GM06990 (cell line): ENCODE data around the gene RTN4R.

Experiments
- DNase-seq: peaks from one replicate; pipeline ENCODE4 v3.0.0-alpha.2; 2011; ENCODE audit not compliant: insufficient read length; ENCODE audit errors: extremely low read depth
- H3K27me3 ChIP-seq: replicated peaks from 2 replicates; pipeline ENCODE4 v1.6.0; 2011; ENCODE audit warnings: low read length; ENCODE audit not compliant: control insufficient read depth, insufficient read depth
- H3K36me3 ChIP-seq: 2 replicates; pipeline ENCODE4 v1.5.1; 2011; ENCODE audit warnings: low read length; ENCODE audit not compliant: control insufficient read depth, insufficient read depth
- H3K4me3 ChIP-seq: replicated peaks from 2 replicates; pipeline ENCODE4 v1.5.1; 2011; ENCODE audit warnings: low read depth, mild to moderate bottlenecking, control low read depth, low read length
- TF ChIP-seq, protein P1 (sequence below): IDR thresholded peaks from 2 replicates; pipeline ENCODE4 v1.5.1; 2011; ENCODE audit warnings: low read length, control low read depth, mild to moderate bottlenecking, inconsistent platforms; ENCODE audit not compliant: insufficient read depth, poor library complexity, severe bottlenecking

Gene RTN4R

DNA sequence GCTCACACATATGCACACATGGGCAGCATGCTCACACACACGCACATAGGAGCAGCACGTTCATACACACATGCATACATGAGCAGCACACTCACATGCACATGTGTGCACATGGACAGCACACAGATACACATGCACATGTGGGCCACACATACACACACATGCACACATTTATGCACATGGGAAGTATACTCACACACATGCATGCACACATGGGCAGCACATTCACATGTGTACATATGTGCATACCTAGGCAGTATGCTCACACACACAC, 42.5 kb downstream of the RTN4R start:
- H3K4me3 ChIP-seq, result no peak overlapping the region
- no peaks in the 10 kb centered on the region for H3K36me3 ChIP-seq
- TF ChIP-seq, protein P1, sequence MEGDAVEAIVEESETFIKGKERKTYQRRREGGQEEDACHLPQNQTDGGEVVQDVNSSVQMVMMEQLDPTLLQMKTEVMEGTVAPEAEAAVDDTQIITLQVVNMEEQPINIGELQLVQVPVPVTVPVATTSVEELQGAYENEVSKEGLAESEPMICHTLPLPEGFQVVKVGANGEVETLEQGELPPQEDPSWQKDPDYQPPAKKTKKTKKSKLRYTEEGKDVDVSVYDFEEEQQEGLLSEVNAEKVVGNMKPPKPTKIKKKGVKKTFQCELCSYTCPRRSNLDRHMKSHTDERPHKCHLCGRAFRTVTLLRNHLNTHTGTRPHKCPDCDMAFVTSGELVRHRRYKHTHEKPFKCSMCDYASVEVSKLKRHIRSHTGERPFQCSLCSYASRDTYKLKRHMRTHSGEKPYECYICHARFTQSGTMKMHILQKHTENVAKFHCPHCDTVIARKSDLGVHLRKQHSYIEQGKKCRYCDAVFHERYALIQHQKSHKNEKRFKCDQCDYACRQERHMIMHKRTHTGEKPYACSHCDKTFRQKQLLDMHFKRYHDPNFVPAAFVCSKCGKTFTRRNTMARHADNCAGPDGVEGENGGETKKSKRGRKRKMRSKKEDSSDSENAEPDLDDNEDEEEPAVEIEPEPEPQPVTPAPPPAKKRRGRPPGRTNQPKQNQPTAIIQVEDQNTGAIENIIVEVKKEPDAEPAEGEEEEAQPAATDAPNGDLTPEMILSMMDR, result no peak
- DNase-seq, result no peak
- no peaks in the 10 kb centered on the region; the same call in 1 of the 2 replicates for H3K27me3 ChIP-seq

DNA sequence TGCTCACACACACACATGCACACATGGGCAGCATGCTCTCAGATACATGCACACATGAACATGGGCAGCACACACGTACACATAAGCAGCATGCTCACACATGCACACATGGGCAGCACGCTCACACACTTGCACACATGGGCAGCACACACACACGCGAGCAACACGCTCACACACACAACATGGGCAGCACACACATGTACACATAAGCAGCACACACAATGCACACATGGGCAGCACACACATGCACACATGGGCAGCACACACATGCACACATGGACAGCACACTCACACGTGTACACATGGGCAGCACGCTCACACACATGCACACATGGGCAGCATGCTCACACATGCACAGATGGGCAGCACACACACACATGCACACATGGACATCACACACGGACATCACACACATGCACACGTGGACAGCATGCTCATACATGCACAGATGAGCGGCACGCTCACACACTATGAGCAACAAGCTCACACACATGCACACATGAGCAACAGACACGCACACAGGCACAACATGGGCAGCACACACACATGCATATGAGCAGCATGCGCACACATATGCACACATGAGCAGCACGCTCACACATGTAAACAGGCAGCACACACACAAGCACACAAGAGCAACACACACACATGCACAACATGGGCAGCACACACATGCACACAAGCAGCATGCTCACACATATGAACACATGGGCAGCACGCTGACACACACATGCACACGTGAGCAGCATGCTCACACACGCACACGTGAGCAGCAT, 43.0 kb downstream of the RTN4R start:
- TF ChIP-seq, protein P1, result no peak
- DNase-seq, result no peak
- H3K36me3 ChIP-seq, result no peaks in the 10 kb centered on the region
- H3K27me3 ChIP-seq, result no peaks in the 10 kb centered on the region; the same call in 1 of the 2 replicates
- no peak overlapping the region for H3K4me3 ChIP-seq

DNA sequence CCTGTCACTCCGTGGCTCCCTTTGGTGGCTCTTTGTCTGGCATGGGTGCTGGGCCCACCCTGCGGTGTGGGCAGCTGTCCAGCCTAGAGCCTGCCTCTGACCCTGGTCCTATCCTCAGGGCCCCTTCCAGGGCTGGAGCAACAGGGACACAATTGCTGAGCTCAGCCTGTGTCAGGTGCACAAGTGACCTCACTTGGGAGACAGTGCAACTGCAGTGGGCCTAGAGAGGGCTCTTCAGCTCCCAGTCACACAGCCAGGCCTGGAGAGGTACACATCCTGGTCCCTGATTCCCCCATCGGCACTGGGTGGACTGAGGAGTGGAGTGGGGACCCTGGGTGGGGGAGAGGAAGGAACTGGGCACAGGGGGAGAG, 43.9 kb downstream of the RTN4R start:
- H3K4me3 ChIP-seq, result no peak overlapping the region
- H3K27me3 ChIP-seq, result no peaks in the 10 kb centered on the region; the same call in 1 of the 2 replicates
- TF ChIP-seq, protein P1, result no peak
- H3K36me3 ChIP-seq, result no peaks in the 10 kb centered on the region
- DNase-seq, result no peak

- Histone ChIP-seq H3K4me3 (no peak overlapping the region), H3K27me3 (no peaks in the 10 kb centered on the region; the same call in 1 of the 2 replicates), H3K36me3 (no peaks in the 10 kb centered on the region)
- no peak for DNase-seq
- TF ChIP-seq, protein P1, result no peak
Observed at GRCh38 chr22:20223421-20224255, 44.5 kb downstream of the RTN4R start.

DNA sequence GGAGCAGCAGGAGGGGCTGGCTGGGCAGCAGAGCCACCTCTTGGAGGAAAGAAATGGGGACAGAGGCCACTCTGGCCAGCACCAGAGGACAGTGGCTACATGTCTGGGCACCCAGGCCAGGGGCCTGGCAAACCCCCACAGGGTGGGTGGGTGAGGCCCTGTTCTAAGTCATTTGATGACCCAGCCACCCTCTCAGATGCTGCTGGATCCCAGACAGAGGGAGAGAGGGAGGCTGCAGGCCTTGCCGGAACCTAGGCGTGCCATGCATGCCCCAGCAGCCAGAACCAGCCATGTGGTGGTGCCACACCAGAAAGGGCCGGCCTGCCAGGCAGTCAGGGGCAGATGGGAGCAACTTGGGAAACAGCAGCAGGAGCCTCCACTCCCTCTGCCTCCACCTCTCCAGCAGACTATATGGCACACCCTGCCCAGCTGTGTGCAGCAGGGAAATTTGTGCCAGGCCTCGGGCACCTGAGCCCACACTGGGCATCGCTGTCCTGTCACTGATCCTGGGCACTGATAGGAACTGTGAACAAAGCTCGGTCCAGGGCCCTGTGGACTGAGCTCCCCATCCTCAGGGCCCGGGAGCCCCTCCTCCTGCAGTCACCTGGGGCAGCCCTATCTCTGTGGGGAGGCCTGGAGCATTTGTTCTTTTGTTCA, 45.2 kb downstream of the RTN4R start:
- DNase-seq, result no peak
- Histone ChIP-seq H3K27me3 (no peaks in the 10 kb centered on the region; the same call in 1 of the 2 replicates), H3K36me3 (no peaks in the 10 kb centered on the region), H3K4me3 (no peak overlapping the region)
- TF ChIP-seq, protein P1, result no peak
